ENCODE measurements around the gene CCM2.

CCM2 gene

GRCh38 chr7:44969049-44969700, 30.8 kb upstream of the CCM2 start:
- no peak for DNase-seq (ENCODE audit: low spot score)

GRCh38 chr7:44969701-44970522, 30.1 kb upstream of the CCM2 start:
- DNase-seq (ENCODE audit: low spot score), result no peak

- DNase-seq (ENCODE audit: low spot score), result no peak
These were observed 29.4 kb upstream of the CCM2 start for GRCh38 chr7:44970523-44971051.

GRCh38 chr7:44971188-44971901, 28.7 kb upstream of the CCM2 start:
- DNase-seq (ENCODE audit: low spot score), result no peak

DNA sequence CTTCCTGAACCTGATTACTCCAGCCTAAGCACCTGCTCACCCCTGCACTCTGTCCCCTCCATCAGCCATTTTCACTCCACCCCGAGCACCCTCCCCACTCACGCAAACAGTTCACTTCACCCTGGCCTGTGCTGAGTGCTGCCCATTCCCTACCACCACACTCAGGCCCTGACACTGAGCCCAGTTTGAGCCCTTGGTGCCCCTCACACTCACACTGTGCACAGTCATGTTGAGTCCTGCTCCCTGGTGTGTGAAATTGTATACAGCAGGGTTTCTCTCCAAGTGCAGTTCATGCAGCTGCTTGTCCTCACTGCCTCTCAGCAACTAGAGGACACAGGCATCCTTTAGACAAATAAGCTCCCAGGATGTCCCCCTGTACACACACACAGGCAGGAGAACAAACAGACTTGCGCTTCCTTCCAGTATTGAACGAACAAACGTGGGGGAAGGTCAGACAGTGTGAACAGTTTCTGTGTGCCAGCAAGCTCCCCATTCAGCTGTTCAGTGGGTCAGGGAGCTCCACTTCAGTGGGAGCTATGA, 28.0 kb upstream of the CCM2 start:
- no peak for DNase-seq (ENCODE audit: low spot score)

GRCh38 chr7:44972562-44972961, 27.4 kb upstream of the CCM2 start:
- DNase-seq (ENCODE audit: low spot score), result no peak

DNA sequence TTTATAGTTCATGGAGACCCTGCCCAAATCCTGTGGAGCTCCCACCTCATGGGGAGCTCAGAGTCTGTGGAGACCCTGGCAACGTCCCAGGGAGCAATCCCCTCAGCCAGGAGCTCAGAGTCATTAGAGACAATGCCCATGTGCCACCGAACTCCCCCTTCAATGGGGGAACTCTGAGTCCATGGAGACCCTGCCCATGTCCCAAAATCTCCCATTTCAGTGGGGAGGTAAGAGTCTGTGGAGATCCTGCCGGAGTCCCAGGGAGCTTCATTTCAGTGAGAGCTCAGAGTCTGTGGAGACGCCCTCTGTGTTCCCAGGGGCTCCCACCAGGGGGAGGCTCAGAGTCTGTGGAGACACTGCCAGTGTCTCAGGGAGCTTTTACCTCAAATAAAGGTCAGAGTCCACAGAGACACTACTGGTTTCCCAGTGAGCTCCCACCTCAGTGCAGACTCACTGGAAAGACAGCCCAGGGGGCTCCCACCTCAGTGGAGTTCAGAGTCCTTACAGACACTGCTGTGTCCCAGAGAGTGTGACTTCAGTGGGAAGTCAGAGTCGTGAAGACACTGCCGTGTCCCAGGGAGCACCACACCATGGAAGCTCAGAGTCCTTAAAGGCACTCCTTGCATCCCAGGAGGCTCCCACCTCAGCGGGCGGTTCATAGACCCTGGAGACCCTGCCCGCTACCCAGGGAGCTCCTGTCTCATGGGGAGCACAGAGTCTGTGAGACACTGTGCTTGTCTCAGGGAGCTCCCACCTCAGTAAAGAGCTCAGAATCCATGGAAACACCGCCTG, 26.2 kb upstream of the CCM2 start:
- DNase-seq (ENCODE audit: low spot score), result peak; percentile 79

- DNase-seq (ENCODE audit: low spot score), result no peak
These were observed 25.5 kb upstream of the CCM2 start for GRCh38 chr7:44974549-44974948.

GRCh38 chr7:44975331-44976039, 24.5 kb upstream of the CCM2 start:
- no peak for DNase-seq (ENCODE audit: low spot score)

GRCh38 chr7:44976040-44976745, 23.8 kb upstream of the CCM2 start:
- no peak for DNase-seq (ENCODE audit: low spot score)

GRCh38 chr7:44976746-44977196, 23.2 kb upstream of the CCM2 start:
- DNase-seq (ENCODE audit: low spot score), result no peak

DNA sequence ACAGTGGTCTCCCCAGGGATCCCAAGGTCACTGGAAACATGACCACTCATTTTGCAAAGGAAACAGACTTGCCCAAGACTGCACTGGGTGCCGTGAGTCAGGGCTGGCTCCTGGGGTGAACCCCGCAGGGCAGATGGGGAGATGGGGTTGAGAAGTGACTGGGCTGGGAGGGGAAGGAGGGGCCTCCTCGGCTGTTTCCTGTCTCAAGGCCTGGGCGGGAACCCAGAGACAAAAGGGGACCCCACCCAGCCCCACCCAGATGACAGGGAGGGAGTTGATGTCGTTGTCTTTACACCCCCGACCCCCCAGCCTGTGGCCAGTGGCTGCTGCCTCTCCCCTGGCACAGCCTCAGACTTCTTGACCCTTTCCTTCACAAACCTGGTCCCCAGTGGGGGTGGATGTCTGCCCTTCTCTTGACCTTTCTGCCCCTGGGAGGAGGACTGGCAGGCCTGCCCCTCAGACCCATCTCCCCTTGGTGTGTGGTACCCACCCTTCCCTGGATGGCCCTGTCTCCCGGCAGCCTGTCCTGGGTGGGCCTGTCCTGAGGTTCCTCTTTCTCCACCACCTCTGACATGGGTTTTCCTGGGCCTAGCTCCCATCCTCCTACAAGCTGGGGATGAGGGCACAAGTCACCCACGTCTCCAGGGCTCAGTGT, 22.6 kb upstream of the CCM2 start:
- no peak for DNase-seq (ENCODE audit: low spot score)

DNA sequence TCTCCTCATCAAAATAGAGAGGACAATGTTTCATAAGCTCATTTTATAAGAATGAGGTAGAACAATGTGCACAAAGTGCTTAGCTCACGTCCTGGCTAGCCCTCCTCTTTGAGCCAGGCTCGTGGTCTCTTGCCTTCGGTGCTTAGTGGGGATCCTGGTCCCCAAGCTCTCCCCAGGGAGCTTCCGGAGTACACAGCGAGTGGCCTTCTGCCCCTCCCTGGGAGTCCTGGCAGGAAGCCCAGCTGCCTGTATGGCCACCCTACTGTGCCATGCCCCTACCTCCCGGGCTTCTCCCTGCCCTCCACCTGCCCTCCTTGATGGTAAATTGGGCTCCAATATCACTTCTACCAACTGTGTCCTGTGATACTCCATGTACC, 22.1 kb upstream of the CCM2 start:
- DNase-seq (ENCODE audit: low spot score), result no peak

- DNase-seq (ENCODE audit: low spot score), result no peak
These were observed 21.3 kb upstream of the CCM2 start, which contains the start of gene MYO1G for GRCh38 chr7:44978511-44979366. MYO1G (minus strand) TSS chr7:44979015; CDS start chr7:44978961, 54 bp downstream.

DNA sequence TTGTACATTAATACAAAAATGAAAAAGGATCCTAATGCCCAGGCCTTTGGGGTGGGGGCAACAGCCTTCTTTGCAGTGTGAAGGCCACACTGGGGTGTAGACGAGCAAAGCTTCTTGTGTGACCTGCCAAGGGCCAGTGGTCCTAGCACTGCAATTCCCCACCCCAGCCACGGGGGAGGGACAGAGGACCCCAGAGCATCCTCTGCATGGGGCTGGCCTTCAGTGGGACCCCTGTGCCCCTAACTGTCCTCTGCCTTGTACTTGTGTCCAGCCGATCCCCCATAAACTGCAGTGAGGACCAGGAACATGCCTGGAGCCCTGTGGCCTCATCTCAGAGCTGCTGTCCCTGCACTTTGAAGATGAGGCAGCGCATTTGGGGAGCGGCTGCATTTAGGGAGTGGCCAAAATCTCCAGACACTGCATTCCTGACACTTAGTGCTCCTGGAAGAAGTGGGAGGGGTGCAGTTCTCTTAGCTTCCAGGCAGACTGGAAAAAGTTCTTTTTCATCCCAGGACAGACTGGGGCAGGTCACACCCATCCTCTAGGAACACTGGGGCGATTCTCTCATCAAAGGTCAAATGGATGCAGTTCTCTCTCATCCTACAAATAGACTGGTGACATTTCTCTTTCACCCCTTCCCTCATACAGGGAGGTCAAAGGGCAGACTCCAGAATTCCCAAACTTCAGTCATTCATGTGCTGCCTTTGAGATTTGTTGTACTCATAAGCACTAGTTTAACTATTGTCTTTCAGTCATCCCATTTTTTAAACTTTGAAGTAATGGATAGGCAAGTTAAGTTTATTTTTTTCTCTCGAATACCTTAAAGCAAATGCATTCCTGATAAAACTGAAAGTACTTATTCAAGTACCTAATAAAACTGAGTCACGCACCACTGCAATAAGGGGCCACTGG, 20.3 kb upstream of the CCM2 start:
- DNase-seq (ENCODE audit: low spot score), result no peak

GRCh38 chr7:44980393-44981034, 19.5 kb upstream of the CCM2 start:
- no peak for DNase-seq (ENCODE audit: low spot score)
